Stimulated activated effector memory CD8-positive, alpha-beta T cell treated with anti-CD3 and anti-CD28 coated beads, Interleukin-12 subunit alpha, Interleukin-12 subunit beta, amount 100 ng/mL, for 72 hours (primary cell): ENCODE results near the gene CIB1.
"Not testable (repeated sequence)": the region's sequence is repeated elsewhere in the genome, so short reads cannot be mapped to it uniquely, and the experiment has no call there.

Experiments
- ATAC-seq: fragments of 150-1000 bp; cut with Tn5 transposase; 2 replicates; pipeline ENCODE4 v1.10.0; 2021
- DNase-seq, 2 donors: peaks; one replicate each; pipeline ENCODE4 v3.0.0; 2021 to 2022; ENCODE audit warnings: low spot score in 2 of 2
- H3K27ac Mint-ChIP-seq: one replicate; pipeline ENCODE4 v1.8.0; 2022; ENCODE audit warnings: mild to moderate bottlenecking, mixed read lengths
- H3K36me3 Mint-ChIP-seq: one replicate; pipeline ENCODE4 v1.8.0; 2022; ENCODE audit warnings: mild to moderate bottlenecking, mixed read lengths
- H3K4me1 Mint-ChIP-seq: one replicate; pipeline ENCODE4 v1.8.0; 2022; ENCODE audit warnings: mixed read lengths
- H3K4me3 Mint-ChIP-seq: one replicate; pipeline ENCODE4 v1.8.0; 2022; ENCODE audit warnings: mild to moderate bottlenecking, mixed read lengths
- H3K9me3 Mint-ChIP-seq: one replicate; pipeline ENCODE4 v1.8.0; 2022; ENCODE audit warnings: mixed read lengths

Gene CIB1

GRCh38 chr15:90200534-90201129, 33.1 kb downstream of the CIB1 start:
- peak overlapping the region; percentile 77 for H3K4me3 Mint-ChIP-seq
- H3K36me3 Mint-ChIP-seq = peaks cover 5% of the 10 kb centered on the region
- H3K27ac Mint-ChIP-seq = peak overlapping the region; percentile 82
- peaks cover 22% of the 10 kb centered on the region for H3K4me1 Mint-ChIP-seq
- H3K9me3 Mint-ChIP-seq = no peaks in the 10 kb centered on the region
- peak; percentile 27 for ATAC-seq
- no peak for DNase-seq

- H3K4me1 Mint-ChIP-seq = peaks cover 9% of the 10 kb centered on the region
- no peaks in the 10 kb centered on the region for H3K9me3 Mint-ChIP-seq
- no peaks in the 10 kb centered on the region for H3K36me3 Mint-ChIP-seq
- H3K4me3 Mint-ChIP-seq = no peak overlapping the region
- DNase-seq (no peak), ATAC-seq (no peak)
- no peak overlapping the region for H3K27ac Mint-ChIP-seq
Measured at GRCh38 chr15:90194655-90195054, 39.1 kb downstream of the CIB1 start.

- Mint-ChIP-seq H3K9me3 (no peaks in the 10 kb centered on the region), H3K4me1 (peaks cover 9% of the 10 kb centered on the region), H3K4me3 (no peak overlapping the region), H3K36me3 (no peaks in the 10 kb centered on the region), H3K27ac (no peak overlapping the region)
- DNase-seq = no peak
- ATAC-seq = no peak
Measured at GRCh38 chr15:90192961-90193786, 40.6 kb downstream of the CIB1 start.

GRCh38 chr15:90191794-90192509, 41.8 kb downstream of the CIB1 start:
- Mint-ChIP-seq H3K4me1 (peaks cover 15% of the 10 kb centered on the region), H3K9me3 (no peaks in the 10 kb centered on the region), H3K4me3 (peak overlapping the region; percentile 30), H3K27ac (no peak overlapping the region), H3K36me3 (no peaks in the 10 kb centered on the region)
- DNase-seq (no peak), ATAC-seq (peak; percentile 63)

- peaks cover 15% of the 10 kb centered on the region for H3K4me1 Mint-ChIP-seq
- DNase-seq (no peak), ATAC-seq (no peak)
- H3K9me3 Mint-ChIP-seq = no peaks in the 10 kb centered on the region
- no peak overlapping the region for H3K27ac Mint-ChIP-seq
- no peaks in the 10 kb centered on the region for H3K36me3 Mint-ChIP-seq
- H3K4me3 Mint-ChIP-seq = peak overlapping the region; percentile 30
Measured at GRCh38 chr15:90191344-90191687, 42.4 kb downstream of the CIB1 start.

GRCh38 chr15:90190606-90191343, 43.0 kb downstream of the CIB1 start:
- Mint-ChIP-seq H3K9me3 (no peaks in the 10 kb centered on the region), H3K4me3 (no peak overlapping the region), H3K27ac (peak overlapping the region; percentile 53), H3K4me1 (peaks cover 15% of the 10 kb centered on the region), H3K36me3 (no peaks in the 10 kb centered on the region)
- DNase-seq (no peak), ATAC-seq (peak; percentile 25)

GRCh38 chr15:90189781-90190467, 43.8 kb downstream of the CIB1 start:
- H3K36me3 Mint-ChIP-seq = no peaks in the 10 kb centered on the region
- DNase-seq (no peak), ATAC-seq (no peak)
- H3K4me3 Mint-ChIP-seq = no peak overlapping the region
- H3K27ac Mint-ChIP-seq = peak overlapping the region; percentile 53
- H3K9me3 Mint-ChIP-seq = no peaks in the 10 kb centered on the region
- peaks cover 22% of the 10 kb centered on the region for H3K4me1 Mint-ChIP-seq

- Mint-ChIP-seq H3K4me1 (peaks cover 26% of the 10 kb centered on the region), H3K4me3 (no peak overlapping the region), H3K36me3 (no peaks in the 10 kb centered on the region), H3K27ac (no peak overlapping the region), H3K9me3 (no peaks in the 10 kb centered on the region)
- DNase-seq = no peak
- no peak for ATAC-seq
Measured at GRCh38 chr15:90188914-90189748, 44.6 kb downstream of the CIB1 start.

GRCh38 chr15:90188065-90188464, 45.7 kb downstream of the CIB1 start:
- DNase-seq, ATAC-seq, H3K9me3 Mint-ChIP-seq, H3K27ac Mint-ChIP-seq, H3K4me3 Mint-ChIP-seq, H3K36me3 Mint-ChIP-seq: not testable (repeated sequence)
- H3K4me1 Mint-ChIP-seq = peaks cover 29% of the 10 kb centered on the region

GRCh38 chr15:90187257-90187868, 46.4 kb downstream of the CIB1 start:
- ATAC-seq (no peak), DNase-seq (no peak)
- Mint-ChIP-seq H3K4me3 (no peak overlapping the region), H3K4me1 (peaks cover 29% of the 10 kb centered on the region), H3K9me3 (no peaks in the 10 kb centered on the region), H3K27ac (no peak overlapping the region), H3K36me3 (no peaks in the 10 kb centered on the region)

- H3K9me3 Mint-ChIP-seq = no peaks in the 10 kb centered on the region
- DNase-seq = peak; percentile 40 to 73
- peak overlapping the region; percentile 73 for H3K27ac Mint-ChIP-seq
- H3K4me3 Mint-ChIP-seq = peak overlapping the region; percentile 82
- H3K36me3 Mint-ChIP-seq = no peaks in the 10 kb centered on the region
- peaks cover 20% of the 10 kb centered on the region for H3K4me1 Mint-ChIP-seq
- peak; percentile 84 for ATAC-seq
Measured at GRCh38 chr15:90184786-90185704, 48.7 kb downstream of the CIB1 start.

- H3K36me3 Mint-ChIP-seq = no peaks in the 10 kb centered on the region
- peak overlapping the region; percentile 82 for H3K4me3 Mint-ChIP-seq
- H3K4me1 Mint-ChIP-seq = peaks cover 25% of the 10 kb centered on the region
- DNase-seq = no peak
- peak; percentile 65 for ATAC-seq
- H3K9me3 Mint-ChIP-seq = no peaks in the 10 kb centered on the region
- peak overlapping the region; percentile 67 for H3K27ac Mint-ChIP-seq
Measured at GRCh38 chr15:90184119-90184785, 49.5 kb downstream of the CIB1 start.
